ENCODE data around the gene NAV2.

The NAV2 gene

GRCh38 chr11:19882356-19882755, 169.7 kb downstream of the NAV2 start:
- intact Hi-C loops (cut with DNase I; ENCODE audit: low total_unique reads): loop anchor here (10.0 kb wide), 1 partner anchor 108 kb away; no protein-coding TSS in a partner anchor
- no peaks in the 10 kb centered on the region for H3K9me3 ChIP-seq
- peaks cover 62 to 73% (median 67%) of the 10 kb centered on the region in 3 donors for H3K36me3 ChIP-seq
- peaks cover 0 to 25% (median 22%) of the 10 kb centered on the region in 4 donors for H3K4me1 ChIP-seq
- H3K27me3 ChIP-seq: no peaks in the 10 kb centered on the region
- no peak overlapping the region for H3K27ac ChIP-seq
- H3K4me3 ChIP-seq: no peak overlapping the region
- DNase-seq: no peak
- TF ChIP-seq CTCF (IDR thresholded peaks at IDR 0.05): no peak

GRCh38 chr11:19886498-19886897, 173.9 kb downstream of the NAV2 start:
- DNase-seq: no peak
- intact Hi-C loops (cut with DNase I; ENCODE audit: low total_unique reads): loop anchor here (10.0 kb wide), 1 partner anchor 112 kb away; no protein-coding TSS in a partner anchor
- no peak overlapping the region for H3K4me3 ChIP-seq
- peaks cover 57 to 65% (median 61%) of the 10 kb centered on the region in 3 donors for H3K36me3 ChIP-seq
- H3K27ac ChIP-seq: no peak overlapping the region
- no peaks in the 10 kb centered on the region for H3K9me3 ChIP-seq
- H3K4me1 ChIP-seq: peaks cover 0 to 29% (median 9%) of the 10 kb centered on the region in 4 donors
- no peaks in the 10 kb centered on the region for H3K27me3 ChIP-seq
- TF ChIP-seq CTCF (IDR thresholded peaks at IDR 0.05): no peak

GRCh38 chr11:19887842-19888241, 175.2 kb downstream of the NAV2 start:
- TF ChIP-seq CTCF (IDR thresholded peaks at IDR 0.05): no peak
- Histone ChIP-seq H3K27me3 (no peaks in the 10 kb centered on the region), H3K9me3 (no peaks in the 10 kb centered on the region), H3K36me3 (peaks cover 49 to 59% (median 50%) of the 10 kb centered on the region in 3 donors), H3K4me3 (no peak overlapping the region), H3K4me1 (peaks cover 0 to 41% (median 13%) of the 10 kb centered on the region in 4 donors), H3K27ac (no peak overlapping the region)
- intact Hi-C loops (cut with DNase I; ENCODE audit: low total_unique reads): loop anchor here (10.0 kb wide), 1 partner anchor 113 kb away; no protein-coding TSS in a partner anchor
- DNase-seq: no peak

- H3K27ac ChIP-seq: peak overlapping the region in 1 of 2 donors; percentile 47
- H3K4me3 ChIP-seq: no peak overlapping the region
- peaks cover 43 to 57% (median 44%) of the 10 kb centered on the region in 3 donors for H3K36me3 ChIP-seq
- H3K27me3 ChIP-seq: no peaks in the 10 kb centered on the region
- H3K4me1 ChIP-seq: peaks cover 0 to 50% (median 13%) of the 10 kb centered on the region in 4 donors
- DNase-seq: no peak
- TF ChIP-seq CTCF (IDR thresholded peaks at IDR 0.05): no peak
- intact Hi-C loops (cut with DNase I; ENCODE audit: low total_unique reads): loop anchor here (10.0 kb wide), 1 partner anchor 115 kb away; no protein-coding TSS in a partner anchor
- no peaks in the 10 kb centered on the region for H3K9me3 ChIP-seq
These were observed 176.9 kb downstream of the NAV2 start for GRCh38 chr11:19889531-19889930.

- Histone ChIP-seq H3K27ac (peak overlapping the region in 1 of 2 donors; percentile 47), H3K4me1 (peaks cover 0 to 50% (median 13%) of the 10 kb centered on the region in 4 donors), H3K36me3 (peaks cover 35 to 50% (median 37%) of the 10 kb centered on the region in 3 donors), H3K4me3 (no peak overlapping the region), H3K9me3 (no peaks in the 10 kb centered on the region), H3K27me3 (no peaks in the 10 kb centered on the region)
- no peak for DNase-seq
- TF ChIP-seq CTCF (IDR thresholded peaks at IDR 0.05): no peak
- intact Hi-C loops (cut with DNase I; ENCODE audit: low total_unique reads): no loop called here
These were observed 177.7 kb downstream of the NAV2 start for GRCh38 chr11:19890308-19890707.
